Mucosa of stomach (tissue), 1 donor: Measurements from ENCODE around the gene SHMT2.
"Not testable (repeated sequence)": the region's sequence is repeated elsewhere in the genome, so short reads cannot be mapped to it uniquely, and the experiment has no call there.

ENCODE experiments used
- H3K27me3 ChIP-seq: one replicate; pipeline ENCODE4 v1.7.0; 2013; ENCODE audit warnings: mild to moderate bottlenecking, low read length; ENCODE audit not compliant: control insufficient read depth, insufficient read depth
- H3K36me3 ChIP-seq: one replicate; pipeline ENCODE4 v1.7.0; 2013; ENCODE audit warnings: low read length; ENCODE audit not compliant: control insufficient read depth, insufficient read depth
- H3K4me1 ChIP-seq: one replicate; pipeline ENCODE4 v1.7.0; 2013; ENCODE audit warnings: mild to moderate bottlenecking, low read length; ENCODE audit not compliant: control insufficient read depth, insufficient read depth
- H3K4me3 ChIP-seq: one replicate; pipeline ENCODE4 v1.7.0; 2013; ENCODE audit warnings: low read length
- H3K9ac ChIP-seq: one replicate; pipeline ENCODE4 v1.7.0; 2013; ENCODE audit warnings: mild to moderate bottlenecking, low read length, moderate library complexity
- H3K9me3 ChIP-seq: one replicate; pipeline ENCODE4 v1.7.0; 2013; ENCODE audit warnings: mild to moderate bottlenecking, low read length, moderate library complexity; ENCODE audit not compliant: control insufficient read depth
- donor health status: Pancreatic carcinoma.

Gene SHMT2

GRCh38 chr12:57276935-57277563, 47.5 kb downstream of the SHMT2 start:
- H3K36me3 ChIP-seq = peaks cover 4% of the 10 kb centered on the region
- no peaks in the 10 kb centered on the region for H3K9me3 ChIP-seq
- H3K4me3 ChIP-seq = no peak overlapping the region
- H3K9ac ChIP-seq = no peak overlapping the region
- no peaks in the 10 kb centered on the region for H3K27me3 ChIP-seq
- H3K4me1 ChIP-seq = peaks cover 12% of the 10 kb centered on the region

- Histone ChIP-seq H3K9me3 (no peaks in the 10 kb centered on the region), H3K9ac (no peak overlapping the region), H3K4me3 (no peak overlapping the region), H3K4me1 (peaks cover 22% of the 10 kb centered on the region), H3K27me3 (no peaks in the 10 kb centered on the region), H3K36me3 (peaks cover 4% of the 10 kb centered on the region)
Measured at GRCh38 chr12:57278465-57279381, 49.2 kb downstream of the SHMT2 start.

GRCh38 chr12:57280211-57281062, 50.9 kb downstream of the SHMT2 start:
- H3K36me3 ChIP-seq = peaks cover 4% of the 10 kb centered on the region
- H3K4me1 ChIP-seq = peaks cover 25% of the 10 kb centered on the region
- peak overlapping the region; percentile 16 for H3K9ac ChIP-seq
- H3K27me3 ChIP-seq = no peaks in the 10 kb centered on the region
- H3K9me3 ChIP-seq = no peaks in the 10 kb centered on the region
- no peak overlapping the region for H3K4me3 ChIP-seq

GRCh38 chr12:57282073-57282472, 52.6 kb downstream of the SHMT2 start:
- not testable (repeated sequence) for H3K36me3 ChIP-seq, H3K4me3 ChIP-seq, H3K27me3 ChIP-seq, H3K9me3 ChIP-seq, H3K9ac ChIP-seq
- peaks cover 25% of the 10 kb centered on the region for H3K4me1 ChIP-seq
